Brain pericyte (primary cell): ENCODE data around the gene MYO18B.

Experiments used
- DNase-seq: peaks from one replicate; pipeline ENCODE4 v3.0.0-alpha.2; 2012; ENCODE audit warnings: low read depth, low spot score

MYO18B gene

GRCh38 chr22:25822344-25822743, 80.4 kb downstream of the MYO18B start:
- no peak for DNase-seq

GRCh38 chr22:25823276-25823675, 81.3 kb downstream of the MYO18B start:
- DNase-seq, result no peak

GRCh38 chr22:25824828-25825423, 82.9 kb downstream of the MYO18B start:
- no peak for DNase-seq

- no peak for DNase-seq
Measured at GRCh38 chr22:25827415-25827814, 85.4 kb downstream of the MYO18B start.

- no peak for DNase-seq
Measured at GRCh38 chr22:25828422-25828821, 86.4 kb downstream of the MYO18B start.

DNA sequence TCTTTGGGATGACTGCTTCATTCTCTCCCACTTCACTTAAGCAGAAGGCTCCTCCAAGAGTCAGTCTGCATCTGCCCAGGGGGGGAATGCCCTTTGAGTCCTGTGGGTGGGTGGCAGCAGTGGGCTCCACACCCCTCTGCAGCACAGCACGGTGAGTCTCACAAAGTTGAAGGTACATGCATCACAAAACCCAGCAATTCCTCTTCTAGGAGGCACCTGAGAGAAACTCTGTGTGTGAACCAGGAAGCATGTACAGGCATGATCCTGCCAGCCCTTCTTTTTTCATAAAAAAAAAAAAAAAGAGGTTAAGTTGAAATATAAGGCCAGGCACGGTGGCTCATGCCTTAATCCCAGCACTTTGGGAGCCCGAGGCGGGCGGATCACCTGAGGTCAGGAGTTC, 87.2 kb downstream of the MYO18B start:
- DNase-seq, result no peak

- no peak for DNase-seq
Measured at GRCh38 chr22:25829808-25830777, 88.1 kb downstream of the MYO18B start.

- no peak for DNase-seq
Measured at GRCh38 chr22:25833091-25833490, 91.1 kb downstream of the MYO18B start.

DNA sequence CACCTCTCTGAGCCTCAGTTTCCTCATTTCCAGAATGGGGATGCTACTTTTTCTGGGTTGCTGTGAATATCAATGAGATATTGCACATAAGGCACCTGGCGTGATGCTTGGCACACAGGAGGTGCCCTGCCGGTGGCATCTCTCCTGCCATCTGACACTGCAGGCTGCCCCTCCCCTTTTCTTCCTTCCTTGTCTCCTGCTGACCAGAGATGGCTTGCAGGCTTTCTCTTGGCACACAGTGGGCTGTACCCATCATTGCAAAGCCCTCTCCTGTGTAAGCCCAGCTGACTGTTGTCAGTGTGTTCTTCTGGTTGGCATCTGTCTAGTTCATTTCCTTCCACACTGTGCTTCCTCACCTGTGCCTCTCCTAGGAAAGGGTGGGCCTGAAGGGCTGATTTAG, 91.7 kb downstream of the MYO18B start:
- DNase-seq, result no peak

DNA sequence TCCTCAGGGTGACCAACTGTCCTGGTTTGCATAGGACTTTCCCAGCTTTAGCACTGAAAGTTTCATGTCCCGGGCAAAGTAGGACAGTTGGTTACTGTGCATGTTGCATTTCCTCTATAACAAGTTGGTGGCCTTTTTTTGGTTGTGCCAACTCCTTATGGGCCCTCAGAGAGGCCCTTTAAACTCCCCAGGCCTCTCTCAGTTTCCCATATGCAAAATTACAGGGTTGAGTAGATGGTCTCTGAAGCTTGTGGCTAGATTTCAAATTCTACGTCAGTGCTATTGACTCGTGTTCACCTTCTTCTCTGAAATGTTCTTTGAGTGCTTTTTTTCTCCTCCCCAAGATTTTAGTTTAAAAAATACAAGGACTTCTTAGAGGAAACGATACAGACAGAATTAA, 92.5 kb downstream of the MYO18B start:
- no peak for DNase-seq

DNA sequence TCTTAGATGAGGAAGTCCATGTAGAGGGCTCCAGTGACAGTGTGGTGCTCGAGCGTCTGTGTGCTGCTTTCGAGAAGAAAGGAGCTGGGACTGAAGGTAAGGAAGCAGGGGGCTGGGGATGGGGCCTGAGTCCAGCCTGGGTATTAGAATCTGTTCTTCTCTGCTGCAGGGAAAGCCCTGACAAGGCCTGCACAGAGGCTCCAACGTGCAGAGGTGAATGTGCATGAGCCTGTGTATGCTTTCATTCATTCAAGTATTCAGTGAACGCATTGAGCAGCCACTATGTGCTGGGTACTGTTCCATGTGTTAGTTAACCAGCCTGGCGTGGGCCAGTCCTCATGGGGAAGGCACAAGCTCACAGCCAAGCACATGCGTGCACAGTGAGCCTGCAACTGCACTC, 93.4 kb downstream of the MYO18B start:
- no peak for DNase-seq

DNA sequence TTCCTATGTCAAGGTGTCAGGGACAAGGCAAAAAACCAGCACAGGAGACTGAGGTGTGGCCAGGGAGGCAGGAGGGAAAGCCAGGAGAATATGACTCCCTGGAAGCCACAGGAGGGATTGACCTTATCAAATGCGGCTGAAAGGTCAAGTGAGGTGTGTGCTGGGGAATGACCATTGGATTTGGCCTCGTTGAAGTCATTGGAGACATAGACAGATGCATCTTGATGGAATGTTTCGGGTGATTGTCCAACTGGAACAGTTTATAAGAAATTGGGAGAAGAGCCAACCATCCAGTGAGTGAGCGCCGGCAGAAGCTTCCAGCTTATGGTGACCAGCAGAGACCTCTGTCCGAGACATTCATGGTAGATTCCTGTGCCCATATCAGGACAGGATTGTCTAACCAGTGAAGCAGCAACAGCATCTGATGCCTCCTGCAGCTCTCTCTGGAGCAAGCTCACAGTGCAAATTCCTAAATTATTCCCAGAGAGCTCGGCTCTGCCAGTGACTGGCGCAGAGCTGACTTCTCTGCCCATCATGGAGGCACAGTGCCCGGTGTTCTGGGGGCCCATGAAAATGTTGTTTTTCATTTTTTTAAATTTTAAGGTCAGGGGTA, 95.4 kb downstream of the MYO18B start:
- DNase-seq, result no peak

DNA sequence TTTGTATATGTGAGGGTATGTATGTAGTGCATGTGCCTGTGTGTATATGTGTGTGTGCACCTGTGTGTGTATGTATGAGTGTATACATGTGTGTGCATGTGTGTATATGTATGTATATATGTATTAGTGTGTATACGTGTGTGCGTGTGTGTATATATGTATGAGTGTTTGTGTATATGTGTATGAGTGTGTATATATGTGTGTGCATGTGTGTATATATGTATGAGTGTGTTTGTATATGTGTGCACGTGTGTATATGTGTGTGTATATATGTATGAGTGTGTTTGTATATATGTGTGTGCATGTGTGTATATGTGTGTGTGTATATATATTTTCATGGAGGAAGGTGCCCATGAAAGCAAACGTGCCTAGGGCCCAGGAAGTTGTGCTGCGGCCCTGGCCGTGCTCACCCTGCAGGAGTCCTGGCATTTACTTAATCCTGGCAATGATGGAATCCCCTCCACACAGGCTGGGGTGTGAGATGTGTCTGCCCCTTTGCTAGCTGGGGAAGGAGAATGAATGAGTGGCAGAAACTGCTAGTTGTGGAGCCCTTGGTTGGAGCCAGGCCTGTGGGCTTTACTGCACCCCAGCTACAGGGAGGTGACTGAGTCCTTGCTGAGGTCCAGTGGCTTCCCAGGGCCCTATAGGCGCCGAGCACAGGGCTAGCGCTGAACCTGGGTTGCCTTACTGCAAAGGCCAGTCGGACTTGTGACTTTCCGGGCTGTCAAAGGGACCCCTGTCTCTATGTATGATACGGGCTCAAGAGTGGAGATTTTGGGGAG, 97.2 kb downstream of the MYO18B start:
- no peak for DNase-seq

- no peak for DNase-seq
Measured at GRCh38 chr22:25839755-25840154, 97.8 kb downstream of the MYO18B start.

DNA sequence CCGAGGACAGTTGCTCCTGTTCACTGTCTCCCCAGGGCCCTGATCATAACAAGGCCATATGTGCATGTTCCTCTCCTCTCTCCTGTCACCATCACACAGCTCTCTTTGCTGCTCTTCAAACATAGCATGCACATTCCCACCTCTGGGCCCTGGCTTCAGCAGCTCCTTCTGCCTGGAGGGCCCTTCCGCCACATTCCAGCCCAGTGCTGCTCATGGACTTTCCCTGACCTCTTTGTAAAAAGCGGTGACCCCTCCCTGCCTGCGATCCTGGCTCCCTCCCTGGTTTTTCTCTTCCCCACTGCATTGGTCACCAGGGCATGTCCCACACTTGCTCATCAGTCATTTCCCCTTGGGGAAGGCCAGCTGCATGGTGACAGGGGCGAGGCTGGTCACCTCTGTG, 98.2 kb downstream of the MYO18B start:
- DNase-seq, result no peak

- DNase-seq, result no peak
Measured at GRCh38 chr22:25840891-25841290, 98.9 kb downstream of the MYO18B start.

- no peak for DNase-seq
Measured at GRCh38 chr22:25841775-25842174, 99.8 kb downstream of the MYO18B start.

- DNase-seq, result no peak
Measured at GRCh38 chr22:25843660-25844405, 101.8 kb downstream of the MYO18B start.

DNA sequence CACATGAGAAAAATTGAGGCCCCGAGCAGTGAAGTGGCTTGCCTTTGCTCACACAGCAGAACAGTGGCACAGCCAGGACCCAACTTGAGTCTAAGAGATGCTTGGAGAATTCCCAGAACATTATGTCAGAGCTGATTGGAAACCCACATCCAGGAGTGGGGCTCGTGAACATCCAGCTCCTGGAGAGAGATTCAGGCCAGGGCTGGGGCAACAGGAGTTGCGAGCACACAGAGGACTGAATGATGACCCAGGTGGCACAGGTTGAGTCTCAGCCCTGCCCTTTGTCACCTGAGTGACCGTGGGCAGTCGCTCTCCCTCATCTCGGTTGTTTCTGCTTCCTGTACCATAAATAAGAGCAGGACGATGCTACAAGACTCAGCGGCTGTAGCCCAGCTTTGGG, 102.6 kb downstream of the MYO18B start:
- no peak for DNase-seq

DNA sequence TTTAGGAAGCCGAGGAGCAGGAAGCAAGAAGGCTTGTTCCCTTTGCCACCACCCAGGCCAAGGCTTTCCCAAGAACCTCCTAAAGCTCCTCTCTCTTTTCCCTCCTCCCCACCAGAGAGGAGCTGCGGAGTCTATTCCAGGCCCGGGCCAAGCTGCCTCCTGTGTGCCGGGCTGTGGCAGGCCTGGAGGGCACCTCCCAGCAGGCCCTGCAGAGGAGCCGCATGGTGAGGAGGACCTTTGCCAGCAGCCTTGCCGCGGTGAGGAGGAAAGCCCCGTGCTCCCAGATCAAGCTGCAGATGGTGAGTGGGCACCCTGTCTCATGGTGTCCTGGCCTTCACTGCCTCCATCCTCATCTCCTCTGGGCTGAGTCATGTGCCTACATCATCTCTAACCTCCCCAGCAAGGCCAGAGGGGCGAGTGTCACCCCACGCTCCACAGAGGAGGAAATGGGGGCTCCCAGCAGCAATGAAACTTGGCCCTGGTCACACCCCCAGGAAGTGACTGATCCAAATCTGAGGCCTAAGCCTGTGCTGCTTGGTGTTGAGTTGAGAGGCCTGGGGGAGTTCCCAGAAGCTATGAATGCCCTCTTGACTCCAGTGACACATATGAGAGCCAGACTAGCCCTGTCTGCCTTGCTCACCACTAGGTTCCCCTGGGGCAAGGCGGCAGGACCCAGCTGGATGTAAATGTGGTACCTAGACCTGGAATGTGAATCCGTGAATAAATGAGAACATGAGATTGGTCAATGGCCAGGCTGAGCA, 104.2 kb downstream of the MYO18B start:
- DNase-seq, result no peak
